LNCAP (cell line): ENCODE measurements around the gene IFNGR1.

Source experiments
- TF ChIP-seq, protein P1 (sequence below): fragments of 450-650 bp; IDR thresholded peaks from 2 replicates; pipeline ENCODE4 v1.5.1; 2017; ENCODE audit warnings: mild to moderate bottlenecking

Gene IFNGR1

DNA sequence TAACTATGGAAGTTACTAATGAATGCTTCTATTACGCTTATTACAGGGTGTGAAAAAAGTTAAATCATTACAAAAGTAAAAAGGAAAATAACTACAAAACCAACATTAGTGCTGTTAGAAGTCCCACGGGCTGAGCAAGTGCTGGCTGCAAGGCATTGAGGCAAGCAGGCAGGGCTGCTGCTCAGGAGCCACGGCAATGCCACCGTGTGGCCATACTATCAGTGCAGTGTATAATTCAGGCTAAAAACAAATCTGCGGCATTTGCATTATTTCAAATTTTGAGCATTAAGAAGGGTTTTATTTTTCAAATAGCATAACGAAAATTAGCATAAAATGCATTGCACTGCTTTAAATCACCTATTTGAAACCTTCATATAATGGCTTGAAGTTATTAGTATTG, 17.1 kb downstream of the IFNGR1 start:
- TF ChIP-seq, protein P1, sequence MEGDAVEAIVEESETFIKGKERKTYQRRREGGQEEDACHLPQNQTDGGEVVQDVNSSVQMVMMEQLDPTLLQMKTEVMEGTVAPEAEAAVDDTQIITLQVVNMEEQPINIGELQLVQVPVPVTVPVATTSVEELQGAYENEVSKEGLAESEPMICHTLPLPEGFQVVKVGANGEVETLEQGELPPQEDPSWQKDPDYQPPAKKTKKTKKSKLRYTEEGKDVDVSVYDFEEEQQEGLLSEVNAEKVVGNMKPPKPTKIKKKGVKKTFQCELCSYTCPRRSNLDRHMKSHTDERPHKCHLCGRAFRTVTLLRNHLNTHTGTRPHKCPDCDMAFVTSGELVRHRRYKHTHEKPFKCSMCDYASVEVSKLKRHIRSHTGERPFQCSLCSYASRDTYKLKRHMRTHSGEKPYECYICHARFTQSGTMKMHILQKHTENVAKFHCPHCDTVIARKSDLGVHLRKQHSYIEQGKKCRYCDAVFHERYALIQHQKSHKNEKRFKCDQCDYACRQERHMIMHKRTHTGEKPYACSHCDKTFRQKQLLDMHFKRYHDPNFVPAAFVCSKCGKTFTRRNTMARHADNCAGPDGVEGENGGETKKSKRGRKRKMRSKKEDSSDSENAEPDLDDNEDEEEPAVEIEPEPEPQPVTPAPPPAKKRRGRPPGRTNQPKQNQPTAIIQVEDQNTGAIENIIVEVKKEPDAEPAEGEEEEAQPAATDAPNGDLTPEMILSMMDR, result peak; percentile 61

- TF ChIP-seq, protein P1, result no peak
These were observed 18.2 kb downstream of the IFNGR1 start for GRCh38 chr6:137201006-137201405.

DNA sequence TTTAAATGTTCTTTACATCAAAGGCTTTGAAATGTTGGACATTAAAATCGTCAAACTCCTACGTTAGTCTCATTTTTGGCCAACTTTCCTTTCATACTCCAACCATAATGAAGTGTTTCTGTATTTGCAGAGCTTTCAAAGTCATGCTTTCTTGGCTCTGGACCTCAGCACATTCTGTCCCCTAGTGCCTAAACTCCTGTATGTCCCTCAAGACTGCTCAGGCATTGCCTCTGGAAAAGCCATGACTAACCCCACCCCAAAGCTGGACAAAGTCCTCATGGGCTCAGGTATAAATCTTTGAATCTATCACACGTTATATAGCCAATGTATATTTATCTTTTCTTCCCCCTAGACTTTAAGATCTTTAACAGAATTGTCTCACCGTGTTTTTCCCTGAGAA, 18.9 kb downstream of the IFNGR1 start:
- TF ChIP-seq, protein P1, result no peak

- TF ChIP-seq, protein P1, result no peak
These were observed 21.2 kb downstream of the IFNGR1 start for GRCh38 chr6:137197684-137198645.

- TF ChIP-seq, protein P1, result no peak
These were observed 25.7 kb downstream of the IFNGR1 start for GRCh38 chr6:137193256-137194070.

GRCh38 chr6:137192821-137193220, 26.4 kb downstream of the IFNGR1 start:
- TF ChIP-seq, protein P1, result no peak

- TF ChIP-seq, protein P1, result no peak
These were observed 27.5 kb downstream of the IFNGR1 start for GRCh38 chr6:137191670-137192069.
